ENCODE results near the gene UCN. TPM values are rescaled to one million over a fixed set of nuclear protein-coding genes. Genes with fewer than 3 reads are reported as not detected.

The UCN gene
- total and polyA plus RNA-seq, 10 of the 15 experiments (the other 5 are each of a cell fraction or from before 2014, with no cell fraction given): 0.10 to 3.8 (median 1.1) TPM; not detected in 1

DNA sequence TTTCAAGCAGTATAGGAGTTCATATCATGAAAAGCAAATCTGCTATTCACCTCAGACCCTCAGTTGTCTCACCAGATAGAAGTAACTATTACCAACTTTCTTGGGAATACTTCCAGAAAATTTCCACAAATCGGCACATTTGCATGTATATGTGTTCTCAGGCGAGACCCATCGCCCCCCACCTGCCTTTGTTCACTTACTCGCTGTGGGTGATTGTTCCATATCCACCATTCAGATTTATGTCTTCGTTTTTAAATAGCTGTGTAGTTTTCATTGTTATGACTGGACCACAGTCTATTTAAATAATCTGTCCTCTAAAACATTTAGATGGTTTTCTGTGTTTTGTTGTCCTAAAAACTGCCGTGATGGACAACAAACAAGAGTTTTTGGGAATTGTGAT lies 22.8 kb downstream of the UCN start (continued):
- TF ChIP-seq SRF (IDR thresholded peaks at IDR 0.05; ENCODE audit: low read depth in 2 of 2, low read length in 2 of 2): no peak
- TF ChIP-seq SIN3A (IDR thresholded peaks at IDR 0.05; ENCODE audit: low read depth, low read length): no peak
- no peak for TF ChIP-seq GABPA (IDR thresholded peaks at IDR 0.05; ENCODE audit: low read depth)
- TF ChIP-seq SMARCA5 (IDR thresholded peaks at IDR 0.05): no peak
- no peak for TF ChIP-seq RUNX3 (IDR thresholded peaks at IDR 0.05; ENCODE audit: low read length)
- no peak for TF ChIP-seq SMAD5 (IDR thresholded peaks at IDR 0.05; ENCODE audit: low read depth)
- TF ChIP-seq YBX1 (IDR thresholded peaks at IDR 0.05): no peak
- TF ChIP-seq RB1 (IDR thresholded peaks at IDR 0.05; ENCODE audit: borderline replicate concordance): no peak
- TF ChIP-seq KAT2A (conservative IDR thresholded peaks at IDR 0.05; ENCODE audit: control insufficient read depth, low read depth, low read length): no peak
- TF ChIP-seq TCF3 (IDR thresholded peaks at IDR 0.05; ENCODE audit: borderline replicate concordance, insufficient read depth, low read depth, low read length): no peak

DNA sequence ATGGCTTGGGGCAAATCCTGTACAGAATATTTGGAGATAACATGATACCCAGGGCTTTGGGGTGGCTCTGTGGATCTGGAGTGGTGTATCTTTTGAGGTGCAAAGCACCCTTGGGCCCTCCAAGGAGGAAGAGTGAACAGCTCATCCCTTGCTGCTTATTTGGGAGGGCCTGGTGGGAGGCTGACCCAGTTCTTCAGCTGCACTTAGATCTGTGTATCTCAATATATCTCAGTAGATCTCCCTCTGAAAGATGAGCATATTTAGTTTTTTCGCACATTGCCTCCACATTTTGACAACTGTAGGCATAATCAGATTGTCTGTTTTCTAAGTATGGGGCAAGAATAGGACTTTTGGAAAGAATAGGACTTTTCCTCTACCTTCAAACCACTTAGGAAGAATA lies 23.2 kb downstream of the UCN start:
- CTCF ChIA-PET: interaction anchor here (2.1 to 9.6 kb wide), 2 partner anchors 185 to 323 kb away, joined by 6 to 132 read pairs; no protein-coding TSS in a partner anchor
- in situ Hi-C loops (cut with MboI): loop anchor here (5.0 kb wide), 2 partner anchors 188 to 323 kb away; no protein-coding TSS in a partner anchor

More for the DNA sequence above, 23.2 kb downstream of the UCN start:
- Histone ChIP-seq H2AFZ (ENCODE audit: control insufficient read depth, low read depth, low read length) (no peak overlapping the region), H3K4me3 (no peak overlapping the region), H3K79me2 (ENCODE audit: control insufficient read depth, insufficient read depth, low read length) (no peaks in the 10 kb centered on the region), H3K4me2 (ENCODE audit: control insufficient read depth, insufficient read depth) (no peak overlapping the region), H3K36me3 (ENCODE audit: control insufficient read depth in 2 of 2, insufficient read depth in 2 of 2, low read length in 1 of 2) (no peaks in the 10 kb centered on the region), H3K27me3 (replicated peaks in 1 of 2; ENCODE audit: control insufficient read depth in 2 of 2, insufficient read depth in 2 of 2, low read length in 1 of 2) (peaks cover 0 to 6% of the 10 kb centered on the region in 2 experiments; a peak in 3 of 4 replicates), H4K20me1 (ENCODE audit: control insufficient read depth, insufficient read depth) (no peaks in the 10 kb centered on the region), H3K9ac (ENCODE audit: control insufficient read depth, insufficient read depth, low read length) (no peak overlapping the region), H3K9me3 (replicated peaks; ENCODE audit: control insufficient read depth, insufficient read depth, low read length) (no peaks in the 10 kb centered on the region), H3K4me1 (ENCODE audit: control insufficient read depth, insufficient read depth, low read length) (no peaks in the 10 kb centered on the region), H3K27ac (ENCODE audit: control insufficient read depth, insufficient read depth) (no peak overlapping the region)
- FAIRE-seq: no peak
- TF ChIP-seq SIX5 (IDR thresholded peaks at IDR 0.05; ENCODE audit: low read depth, low read length, severe bottlenecking): no peak
- no peak for TF ChIP-seq ATF7 (IDR thresholded peaks at IDR 0.05; ENCODE audit: low read depth)
- TF ChIP-seq MTA3 (IDR thresholded peaks at IDR 0.05; ENCODE audit: borderline replicate concordance, low read length): no peak
- no peak for TF ChIP-seq CEBPB (IDR thresholded peaks at IDR 0.05; ENCODE audit: borderline replicate concordance in 1 of 2, low read depth in 2 of 2, low read length in 2 of 2)
- TF ChIP-seq CHD2 (IDR thresholded peaks at IDR 0.05; ENCODE audit: borderline replicate concordance, low read depth, low read length): no peak
- TF ChIP-seq NR2C1 (IDR thresholded peaks at IDR 0.05): no peak
- TF ChIP-seq FOXM1 (IDR thresholded peaks at IDR 0.05; ENCODE audit: low read depth, low read length): no peak
- no peak for TF ChIP-seq TARDBP (IDR thresholded peaks at IDR 0.05; ENCODE audit: borderline replicate concordance)
- no peak for TF ChIP-seq MEF2A (IDR thresholded peaks at IDR 0.05; ENCODE audit: insufficient read depth, low read depth, low read length)
- TF ChIP-seq EGR1 (IDR thresholded peaks at IDR 0.05; ENCODE audit: borderline replicate concordance in 1 of 2, low read depth in 2 of 2, low read length in 2 of 2): no peak
- TF ChIP-seq, protein P1, sequence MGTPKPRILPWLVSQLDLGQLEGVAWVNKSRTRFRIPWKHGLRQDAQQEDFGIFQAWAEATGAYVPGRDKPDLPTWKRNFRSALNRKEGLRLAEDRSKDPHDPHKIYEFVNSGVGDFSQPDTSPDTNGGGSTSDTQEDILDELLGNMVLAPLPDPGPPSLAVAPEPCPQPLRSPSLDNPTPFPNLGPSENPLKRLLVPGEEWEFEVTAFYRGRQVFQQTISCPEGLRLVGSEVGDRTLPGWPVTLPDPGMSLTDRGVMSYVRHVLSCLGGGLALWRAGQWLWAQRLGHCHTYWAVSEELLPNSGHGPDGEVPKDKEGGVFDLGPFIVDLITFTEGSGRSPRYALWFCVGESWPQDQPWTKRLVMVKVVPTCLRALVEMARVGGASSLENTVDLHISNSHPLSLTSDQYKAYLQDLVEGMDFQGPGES (IDR thresholded peaks at IDR 0.05): no peak
- no peak for TF ChIP-seq NBN (IDR thresholded peaks at IDR 0.05)
- TF ChIP-seq PAX8 (IDR thresholded peaks at IDR 0.05): no peak
- TF ChIP-seq, protein P2, sequence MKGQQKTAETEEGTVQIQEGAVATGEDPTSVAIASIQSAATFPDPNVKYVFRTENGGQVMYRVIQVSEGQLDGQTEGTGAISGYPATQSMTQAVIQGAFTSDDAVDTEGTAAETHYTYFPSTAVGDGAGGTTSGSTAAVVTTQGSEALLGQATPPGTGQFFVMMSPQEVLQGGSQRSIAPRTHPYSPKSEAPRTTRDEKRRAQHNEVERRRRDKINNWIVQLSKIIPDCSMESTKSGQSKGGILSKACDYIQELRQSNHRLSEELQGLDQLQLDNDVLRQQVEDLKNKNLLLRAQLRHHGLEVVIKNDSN (IDR thresholded peaks at IDR 0.05; ENCODE audit: borderline replicate concordance, extremely low read length, insufficient read depth, low read depth, low read length): no peak
- no peak for TF ChIP-seq RCOR1 (conservative IDR thresholded peaks at IDR 0.05; ENCODE audit: low read depth, low read length)
- TF ChIP-seq SRF (IDR thresholded peaks at IDR 0.05; ENCODE audit: low read depth in 2 of 2, low read length in 2 of 2): no peak
- DNase-seq (ENCODE audit: low read depth, low spot score): no peak
- ATAC-seq: no peak
- POLR2A ChIA-PET: no interaction called here
- WGBS (ENCODE audit: insufficient coverage, insufficient replicate concordance, low lambda C conversion rate, missing lambda C conversion rate): 41% methylated on average over 1 of the region's 1 CpG
- RAD21 ChIA-PET (ENCODE audit: unreplicated experiment): no interaction called here
- no TSS peak for BruUV-seq (replicated peaks)
- SMC1A ChIA-PET (ENCODE audit: uncharacterized antibody, unreplicated experiment): no interaction called here
- intact Hi-C loops (cut with micrococcal nuclease; ENCODE audit: unreplicated experiment): loop anchor here (10.0 kb wide), 1 partner anchor 110 kb away; no protein-coding TSS in a partner anchor

Measured in GM12878 (cell line).